Thyroid gland (tissue), 4 donors: Measurements from ENCODE around the gene PADI1.

Experiments used
- POLR2A ChIP-seq, 2 donors: fragments of 450-650 bp; IDR thresholded peaks; one replicate each; pipeline ENCODE4 v1.6.1; 2017; ENCODE audit warnings: antibody characterized with exemption in 2 of 2, mild to moderate bottlenecking in 2 of 2, moderate library complexity in 1 of 2
- TF ChIP-seq, protein P1 (sequence below), 6 experiments: fragments of 200-600 bp in 3 of 6; fragments of 450-650 bp in 3 of 6; sonication (generic) in 3 of 6; IDR thresholded peaks; one replicate each; pipeline ENCODE4 v1.5.1; 2016 to 2019; ENCODE audit warnings: antibody characterized with exemption in 6 of 6, mild to moderate bottlenecking in 2 of 6, inconsistent platforms in 1 of 6, moderate library complexity in 1 of 6

DNA sequence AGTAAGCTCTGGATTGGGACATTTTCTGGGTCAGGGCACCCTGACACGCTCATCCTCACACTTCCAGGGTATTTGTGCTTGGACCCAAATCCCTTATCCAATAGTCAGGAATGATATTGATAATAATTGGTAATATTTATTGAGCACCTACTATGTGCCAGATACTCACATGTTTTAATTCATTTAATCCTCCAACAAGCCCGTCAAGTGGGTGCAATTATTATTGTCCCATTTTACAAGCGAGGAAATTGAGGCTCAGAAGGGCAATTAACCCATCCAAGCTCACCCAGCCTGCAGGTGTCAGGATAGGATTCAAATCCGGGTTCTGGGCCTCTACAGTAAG lies 32.6 kb downstream of the PADI1 start:
- TF ChIP-seq, protein P1, sequence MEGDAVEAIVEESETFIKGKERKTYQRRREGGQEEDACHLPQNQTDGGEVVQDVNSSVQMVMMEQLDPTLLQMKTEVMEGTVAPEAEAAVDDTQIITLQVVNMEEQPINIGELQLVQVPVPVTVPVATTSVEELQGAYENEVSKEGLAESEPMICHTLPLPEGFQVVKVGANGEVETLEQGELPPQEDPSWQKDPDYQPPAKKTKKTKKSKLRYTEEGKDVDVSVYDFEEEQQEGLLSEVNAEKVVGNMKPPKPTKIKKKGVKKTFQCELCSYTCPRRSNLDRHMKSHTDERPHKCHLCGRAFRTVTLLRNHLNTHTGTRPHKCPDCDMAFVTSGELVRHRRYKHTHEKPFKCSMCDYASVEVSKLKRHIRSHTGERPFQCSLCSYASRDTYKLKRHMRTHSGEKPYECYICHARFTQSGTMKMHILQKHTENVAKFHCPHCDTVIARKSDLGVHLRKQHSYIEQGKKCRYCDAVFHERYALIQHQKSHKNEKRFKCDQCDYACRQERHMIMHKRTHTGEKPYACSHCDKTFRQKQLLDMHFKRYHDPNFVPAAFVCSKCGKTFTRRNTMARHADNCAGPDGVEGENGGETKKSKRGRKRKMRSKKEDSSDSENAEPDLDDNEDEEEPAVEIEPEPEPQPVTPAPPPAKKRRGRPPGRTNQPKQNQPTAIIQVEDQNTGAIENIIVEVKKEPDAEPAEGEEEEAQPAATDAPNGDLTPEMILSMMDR (IDR thresholded peaks at IDR 0.05) = no peak
- TF ChIP-seq POLR2A (IDR thresholded peaks at IDR 0.05) = no peak
